PC-3 (cell line): ENCODE data around the gene OR10H2.

Source experiments
- CTCF ChIP-seq: fragments of 300-600 bp; sonication (generic); conservative IDR thresholded peaks from 2 replicates; pipeline ENCODE4 v1.5.1; 2017; ENCODE audit warnings: antibody characterized with exemption, low read depth, mild to moderate bottlenecking, low read length
- EZH2 ChIP-seq: fragments of 300-600 bp; sonication (generic); IDR thresholded peaks from one replicate; pipeline ENCODE4 v1.6.1; 2017; ENCODE audit warnings: antibody characterized with exemption, mild to moderate bottlenecking, low read length; ENCODE audit not compliant: unreplicated experiment
- EZH2phosphoT487 ChIP-seq: fragments of 300-600 bp; sonication (generic); IDR thresholded peaks from 2 replicates; pipeline ENCODE4 v1.6.1; 2018; ENCODE audit warnings: mild to moderate bottlenecking, antibody characterized with exemption, low read length, borderline replicate concordance

GRCh38 chr19:15776991-15777970 is 49.5 kb downstream of the OR10H2 start:
- TF ChIP-seq CTCF (no peak), EZH2 (no peak), EZH2phosphoT487 (no peak)
